GM19397 (cell line): Measurements from ENCODE around the gene SLC7A1.

Source experiments
- ATAC-seq: cut with Tn5 transposase; IDR thresholded peaks from one replicate; pipeline ENCODE4 v1.9.1; 2021; ENCODE audit warnings: mild to moderate bottlenecking, moderate library complexity; ENCODE audit not compliant: unreplicated experiment

SLC7A1 gene

GRCh38 chr13:29491248-29491647, 104.2 kb downstream of the SLC7A1 start:
- ATAC-seq: no peak

GRCh38 chr13:29490561-29490885, 105.0 kb downstream of the SLC7A1 start:
- ATAC-seq: no peak

DNA sequence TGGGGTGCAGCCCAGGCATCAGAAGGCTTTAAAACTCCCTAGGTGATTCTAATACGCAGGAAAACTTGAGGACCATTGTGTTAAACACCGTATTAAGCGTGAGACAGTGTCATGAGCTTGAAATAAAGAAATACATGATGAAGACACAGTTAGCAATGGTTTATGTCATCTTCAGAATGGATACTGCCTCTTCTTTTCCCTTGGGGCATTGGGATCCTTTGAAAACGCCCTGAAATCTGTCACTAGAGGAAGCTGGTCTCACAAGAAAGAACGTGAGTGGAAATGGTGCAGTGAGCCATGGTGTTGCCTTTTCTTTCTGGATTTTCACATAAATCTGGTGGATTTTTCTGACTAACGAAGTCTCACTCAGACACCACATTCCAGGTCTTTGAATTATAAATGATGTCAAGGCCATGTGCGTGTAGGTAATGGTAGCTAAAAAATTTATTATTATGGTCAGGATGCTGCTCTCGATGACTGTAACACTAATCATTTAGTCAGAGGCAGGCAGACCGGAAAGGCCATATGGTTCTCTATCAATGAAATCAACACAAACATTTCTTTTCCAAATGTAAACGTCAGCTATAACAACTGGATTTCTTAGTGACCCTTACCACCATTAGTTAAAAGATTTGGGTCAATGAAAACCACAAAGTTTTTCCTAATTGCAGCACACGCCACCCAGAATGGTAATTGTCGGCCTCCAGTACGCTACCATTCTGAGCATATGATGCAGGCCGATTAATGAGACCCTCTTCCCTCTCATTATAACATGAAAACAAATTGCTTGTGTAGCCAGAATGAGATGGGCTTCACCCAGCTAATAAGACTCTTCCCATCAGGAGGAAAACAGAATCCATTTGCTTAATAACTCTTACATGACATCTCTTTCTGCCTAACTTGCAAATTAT, 105.6 kb downstream of the SLC7A1 start:
- ATAC-seq: no peak

DNA sequence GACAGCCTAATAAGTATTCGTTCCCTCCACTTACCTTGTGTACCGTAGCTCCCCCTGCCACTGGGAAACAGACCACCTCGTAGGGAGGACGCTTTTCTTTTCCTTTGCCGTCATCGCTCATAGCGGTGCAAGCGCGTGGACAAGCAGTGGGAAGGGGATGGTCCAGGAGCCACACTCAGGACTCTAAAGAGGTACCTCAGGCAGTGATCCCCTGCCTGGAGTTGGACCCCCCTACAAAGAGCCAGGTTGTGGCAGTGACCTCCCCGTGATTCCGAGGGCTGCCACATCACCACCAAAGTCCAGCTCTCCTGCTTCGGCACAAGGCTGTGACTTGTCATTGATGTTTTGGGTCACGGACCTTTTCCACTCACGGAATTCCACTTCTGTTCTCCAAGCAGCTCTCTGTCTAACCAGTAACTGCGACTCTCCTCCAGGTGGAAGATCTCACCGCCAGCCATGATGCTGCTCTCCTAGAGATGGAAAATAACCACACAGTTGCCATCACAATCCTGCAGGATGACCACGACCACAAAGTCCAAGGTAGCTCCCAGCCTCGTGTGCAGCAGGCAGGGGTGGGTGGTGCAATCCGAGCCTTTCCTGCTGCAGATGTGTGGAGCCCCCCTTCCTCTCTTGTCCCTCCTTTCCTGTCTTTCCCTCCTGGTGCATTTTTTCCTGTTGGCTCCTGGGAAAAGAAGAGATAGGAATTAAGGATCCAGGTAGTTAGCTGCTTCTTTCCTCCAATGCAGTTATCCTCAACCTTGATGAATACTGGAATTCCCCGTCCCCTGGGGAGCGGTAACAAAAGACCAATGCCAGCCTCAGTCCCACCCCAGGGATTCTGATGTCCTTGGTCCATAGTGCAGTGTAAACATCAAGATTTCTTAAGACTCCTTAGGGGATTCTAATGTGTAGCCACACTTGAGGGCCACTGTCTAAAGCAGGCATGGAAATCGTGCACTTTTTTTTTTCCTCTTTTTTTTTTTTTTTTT, 107.7 kb downstream of the SLC7A1 start:
- no peak for ATAC-seq

DNA sequence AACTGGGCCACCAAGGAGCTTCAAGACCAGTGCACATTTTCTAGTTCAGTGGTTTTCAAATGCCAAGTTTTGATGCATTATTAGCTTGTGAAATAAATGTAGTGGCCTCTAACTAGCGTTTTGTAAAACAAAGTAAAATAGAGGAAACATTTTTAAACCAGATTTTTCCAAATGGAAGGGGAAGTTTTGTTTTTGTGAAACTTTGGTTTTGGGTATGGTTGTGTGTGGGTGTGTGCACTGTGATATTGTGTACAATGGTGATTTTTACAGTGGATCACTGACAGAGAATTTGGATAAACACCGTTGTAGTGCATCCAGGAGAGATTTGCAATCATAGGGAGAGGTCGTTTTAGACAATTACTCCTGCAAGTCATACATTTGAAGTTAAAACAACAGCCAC, 108.9 kb downstream of the SLC7A1 start:
- no peak for ATAC-seq

GRCh38 chr13:29484796-29485195, 110.7 kb downstream of the SLC7A1 start:
- no peak for ATAC-seq

DNA sequence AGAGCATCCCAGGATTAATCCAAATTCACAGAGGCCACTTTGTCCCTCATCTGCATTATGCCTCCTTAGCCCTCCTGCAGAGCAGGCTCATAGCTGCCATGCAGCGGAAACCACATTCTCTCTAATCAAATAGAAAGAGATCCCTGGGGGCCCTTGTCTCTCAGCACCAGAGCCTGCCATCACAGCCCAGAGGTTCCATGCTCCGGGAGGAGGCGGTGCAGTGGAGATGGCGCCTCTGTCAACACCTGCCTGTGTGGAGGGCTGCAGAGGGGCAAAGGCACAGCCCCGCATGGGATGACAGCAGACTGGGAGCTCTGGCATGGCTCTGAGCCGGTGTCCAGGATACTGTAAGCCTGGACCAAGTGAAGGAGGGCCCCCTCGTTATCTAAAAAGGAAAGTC, 111.3 kb downstream of the SLC7A1 start:
- ATAC-seq: no peak

- ATAC-seq: no peak
These were observed 111.9 kb downstream of the SLC7A1 start for GRCh38 chr13:29483623-29484022.

- ATAC-seq: no peak
These were observed 112.3 kb downstream of the SLC7A1 start for GRCh38 chr13:29483211-29483610.

DNA sequence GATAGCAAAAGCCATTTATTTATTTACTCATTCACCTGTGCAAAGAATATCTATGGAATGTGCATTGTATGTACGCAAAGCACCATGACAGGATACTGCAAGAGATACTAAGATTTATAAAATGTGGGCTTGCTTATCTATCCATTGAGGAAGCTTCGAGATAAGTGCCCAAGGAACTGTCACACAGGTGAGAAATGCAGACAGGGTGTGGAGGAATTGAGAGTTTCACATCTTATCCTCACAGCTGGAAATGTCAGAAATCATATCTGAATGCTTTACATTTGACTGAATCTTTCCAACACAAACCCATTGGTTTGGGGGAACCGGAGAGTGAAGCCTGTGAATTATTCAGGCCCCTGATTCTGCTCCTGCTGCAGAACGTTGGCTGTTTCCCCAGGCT, 113.0 kb downstream of the SLC7A1 start:
- ATAC-seq: no peak

- no peak for ATAC-seq
These were observed 113.9 kb downstream of the SLC7A1 start for GRCh38 chr13:29481603-29482002.

DNA sequence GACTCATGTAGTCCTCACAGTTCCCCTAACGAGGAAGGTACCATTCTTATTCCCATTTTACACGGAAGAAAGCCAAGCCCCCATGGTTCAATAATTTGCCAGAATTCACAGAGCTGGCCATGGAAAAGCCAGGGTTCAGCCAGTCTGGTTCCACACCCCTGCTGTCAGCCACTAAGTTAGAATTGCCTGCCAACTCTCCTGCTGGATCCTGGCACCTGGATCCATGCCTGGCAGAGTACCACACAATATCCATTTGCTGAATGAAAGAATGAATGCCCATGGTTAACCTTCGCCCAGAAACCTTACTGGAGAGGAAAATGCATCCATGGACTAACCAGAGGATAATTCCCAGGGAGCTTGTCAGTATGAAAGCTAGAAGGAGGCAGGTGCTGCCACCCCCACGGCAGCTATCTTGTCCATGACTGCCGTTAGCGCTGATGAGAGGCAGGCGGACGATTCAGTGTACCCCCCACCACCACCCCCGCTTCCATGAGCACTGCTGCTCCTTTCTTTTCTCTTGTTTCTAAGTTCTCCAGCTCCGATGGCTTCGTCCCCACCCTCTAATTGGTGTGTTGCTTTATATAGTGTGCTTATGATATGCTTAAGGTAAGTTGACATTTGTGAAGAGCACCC, 114.5 kb downstream of the SLC7A1 start:
- no peak for ATAC-seq

DNA sequence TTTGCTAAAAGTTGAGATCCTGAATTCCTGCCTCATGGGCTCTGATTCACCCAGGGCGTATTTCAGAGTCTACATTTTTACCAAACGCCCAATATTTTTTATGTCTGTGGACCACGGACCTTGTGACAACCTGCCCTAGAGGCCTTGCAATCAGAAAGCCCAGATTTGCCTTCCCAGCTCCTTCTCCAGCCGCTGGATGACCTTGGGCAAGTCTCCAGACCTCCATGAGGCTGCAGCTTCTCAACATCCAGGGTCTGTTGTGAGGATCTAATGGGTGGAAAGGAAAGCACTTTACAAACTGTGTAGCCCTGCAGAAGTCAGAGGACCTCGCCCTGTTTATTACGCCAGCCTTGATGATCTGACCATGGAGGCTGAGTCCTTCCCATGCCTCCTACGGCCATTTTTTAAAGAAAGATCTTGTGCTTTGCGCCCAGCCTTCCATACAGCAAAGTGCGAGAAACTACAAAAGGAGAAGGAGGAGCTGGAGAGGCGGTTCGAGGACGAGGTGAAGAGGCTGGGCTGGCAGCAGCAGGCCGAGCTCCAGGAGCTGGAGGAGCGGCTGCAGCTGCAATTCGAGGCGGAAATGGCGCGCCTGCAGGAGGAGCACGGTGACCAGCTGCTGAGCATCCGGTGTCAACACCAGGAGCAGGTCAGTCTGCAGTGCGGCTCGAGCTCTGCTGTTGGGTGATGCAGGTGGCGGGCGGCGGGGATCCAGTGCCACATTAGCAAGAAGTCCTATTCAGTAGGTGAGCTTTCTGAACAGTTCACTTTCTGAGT, 115.6 kb downstream of the SLC7A1 start:
- no peak for ATAC-seq

DNA sequence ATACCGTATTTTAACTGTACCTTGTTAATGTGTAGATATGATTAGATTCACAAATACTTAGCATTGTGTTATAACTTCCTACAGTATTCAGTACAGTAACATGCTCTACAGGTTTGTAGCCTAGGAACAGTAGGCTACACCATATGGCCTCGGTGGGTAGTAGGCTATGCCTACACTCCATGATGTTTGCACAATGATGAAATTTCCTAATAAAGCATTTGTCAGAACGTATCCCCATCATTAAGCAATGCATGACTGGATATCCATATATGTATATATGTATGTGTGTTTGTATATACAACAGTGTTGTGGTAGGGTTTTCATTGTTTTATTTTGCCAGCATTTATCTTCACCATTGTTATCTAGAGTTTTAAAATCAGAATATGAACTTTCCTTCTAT, 119.4 kb downstream of the SLC7A1 start:
- no peak for ATAC-seq

- ATAC-seq: no peak
These were observed 120.5 kb downstream of the SLC7A1 start for GRCh38 chr13:29474991-29475390.

GRCh38 chr13:29473166-29473565, 122.3 kb downstream of the SLC7A1 start:
- no peak for ATAC-seq

- peak; percentile 74 for ATAC-seq
These were observed 123.0 kb downstream of the SLC7A1 start for GRCh38 chr13:29472332-29472961.

DNA sequence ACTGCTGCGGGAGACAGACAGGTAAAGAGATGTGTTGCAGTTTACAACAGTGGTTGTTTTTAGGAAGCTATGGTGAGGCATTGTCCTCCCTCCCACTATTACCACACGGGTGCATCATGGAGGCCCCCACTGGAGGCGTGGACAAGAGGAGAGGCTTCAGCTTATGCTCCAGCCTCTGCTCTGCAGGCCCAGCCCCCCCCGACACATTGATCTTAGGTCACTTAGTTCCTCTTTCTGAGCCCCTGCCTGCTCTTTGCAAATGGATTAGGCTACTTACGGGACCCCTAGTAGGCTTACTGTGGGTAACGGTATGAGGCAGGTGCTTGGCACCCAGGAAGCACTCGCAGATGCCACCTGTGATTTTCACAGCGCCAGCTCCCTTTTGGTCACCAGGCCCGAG, 123.9 kb downstream of the SLC7A1 start:
- no peak for ATAC-seq

DNA sequence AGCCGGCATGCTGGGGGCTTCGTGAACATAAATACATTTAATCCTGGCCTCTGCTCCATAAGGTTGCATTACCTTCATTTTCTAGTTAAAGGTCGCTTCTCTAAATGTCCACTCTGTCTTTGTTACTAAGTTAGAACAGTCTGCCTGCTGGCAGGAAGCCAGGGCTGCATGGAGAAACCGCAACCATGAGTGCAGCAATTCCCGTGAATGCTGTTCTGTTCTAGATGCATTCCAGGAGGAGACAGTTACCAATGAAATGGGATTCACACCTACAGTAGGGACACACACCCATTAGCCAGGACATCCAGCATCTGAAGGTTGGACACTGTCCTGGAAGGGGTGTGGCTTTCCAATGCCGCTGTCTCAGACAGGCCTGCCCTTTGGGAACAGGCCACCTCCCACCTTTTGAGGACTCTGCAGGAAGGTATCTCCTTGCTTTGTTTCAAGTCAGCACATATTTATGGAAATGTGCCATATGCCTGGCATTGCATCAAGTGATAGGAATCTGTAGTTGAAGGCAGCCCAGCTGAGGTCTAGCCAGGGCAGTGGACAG, 129.7 kb downstream of the SLC7A1 start:
- ATAC-seq: no peak
